ENCODE measurements around the gene NDUFS4. TPM values are rescaled to one million over a fixed set of nuclear protein-coding genes. Genes with fewer than 3 reads are reported as not detected.
"Not testable (repeated sequence)": the region's sequence is repeated elsewhere in the genome, so short reads cannot be mapped to it uniquely, and the experiment has no call there.

Gene NDUFS4
- polyA plus RNA-seq, 1 donor, result 108 TPM

GRCh38 chr5:53575101-53575500 lies 14.7 kb downstream of the NDUFS4 start:
- no peak for DNase-seq (ENCODE audit: low read depth)

GRCh38 chr5:53575831-53576230 lies 15.4 kb downstream of the NDUFS4 start:
- no peak for DNase-seq (ENCODE audit: low read depth)

- no peak for DNase-seq (ENCODE audit: low read depth)
These were observed 16.2 kb downstream of the NDUFS4 start for GRCh38 chr5:53576674-53577073.

GRCh38 chr5:53578854-53579253 lies 18.4 kb downstream of the NDUFS4 start:
- DNase-seq (ENCODE audit: low read depth), result no peak

GRCh38 chr5:53580547-53580946 lies 20.1 kb downstream of the NDUFS4 start:
- no peak for DNase-seq (ENCODE audit: low read depth)

- DNase-seq (ENCODE audit: low read depth), result no peak
These were observed 21.8 kb downstream of the NDUFS4 start for GRCh38 chr5:53582225-53582624.

- no peak for DNase-seq (ENCODE audit: low read depth)
These were observed 30.3 kb downstream of the NDUFS4 start for GRCh38 chr5:53590759-53591158.

- DNase-seq (ENCODE audit: low read depth), result no peak
These were observed 34.0 kb downstream of the NDUFS4 start for GRCh38 chr5:53594419-53594818.

- no peak for DNase-seq (ENCODE audit: low read depth)
These were observed 37.5 kb downstream of the NDUFS4 start for GRCh38 chr5:53597894-53598293.

- DNase-seq (ENCODE audit: low read depth), result no peak
These were observed 41.1 kb downstream of the NDUFS4 start for GRCh38 chr5:53601570-53601969.

- DNase-seq (ENCODE audit: low read depth), result peak; percentile 6
These were observed 42.7 kb downstream of the NDUFS4 start for GRCh38 chr5:53603009-53603687.

GRCh38 chr5:53604309-53604708 lies 43.9 kb downstream of the NDUFS4 start:
- DNase-seq (ENCODE audit: low read depth), result no peak

GRCh38 chr5:53607886-53608285 lies 47.4 kb downstream of the NDUFS4 start:
- DNase-seq (ENCODE audit: low read depth), result no peak

GRCh38 chr5:53608897-53609296 lies 48.5 kb downstream of the NDUFS4 start:
- not testable (repeated sequence) for DNase-seq (ENCODE audit: low read depth)

- no peak for DNase-seq (ENCODE audit: low read depth)
These were observed 52.6 kb downstream of the NDUFS4 start for GRCh38 chr5:53613061-53613460.

GRCh38 chr5:53613536-53613935 lies 53.1 kb downstream of the NDUFS4 start:
- no peak for DNase-seq (ENCODE audit: low read depth)

- no peak for DNase-seq (ENCODE audit: low read depth)
These were observed 54.0 kb downstream of the NDUFS4 start for GRCh38 chr5:53614376-53614885.

- DNase-seq (ENCODE audit: low read depth), result no peak
These were observed 56.6 kb downstream of the NDUFS4 start for GRCh38 chr5:53616939-53617549.

GRCh38 chr5:53631251-53631650 lies 70.8 kb downstream of the NDUFS4 start:
- no peak for DNase-seq (ENCODE audit: low read depth)

- no peak for DNase-seq (ENCODE audit: low read depth)
These were observed 81.6 kb downstream of the NDUFS4 start for GRCh38 chr5:53642061-53642460.

GRCh38 chr5:53643445-53643844 lies 83.0 kb downstream of the NDUFS4 start:
- DNase-seq (ENCODE audit: low read depth), result no peak

GRCh38 chr5:53645078-53645477 lies 84.6 kb downstream of the NDUFS4 start:
- no peak for DNase-seq (ENCODE audit: low read depth)

- DNase-seq (ENCODE audit: low read depth), result no peak
These were observed 88.9 kb downstream of the NDUFS4 start for GRCh38 chr5:53649352-53649751.

All from forelimb muscle (tissue), 1 donor.